HK-2 (cell line): ENCODE measurements around the gene HLA-G.
"Not testable (repeated sequence)": the region's sequence is repeated elsewhere in the genome, so short reads cannot be mapped to it uniquely, and the experiment has no call there.

Source experiments
- DNase-seq: peaks from one replicate; pipeline ENCODE4 v3.0.0-alpha.2; 2018; ENCODE audit not compliant: unreplicated experiment

Gene HLA-G

GRCh38 chr6:29870104-29870503 is 42.5 kb downstream of the HLA-G start:
- DNase-seq: no peak

- DNase-seq: no peak
These were observed 45.2 kb downstream of the HLA-G start for GRCh38 chr6:29872791-29873190.

- no peak for DNase-seq
These were observed 47.6 kb downstream of the HLA-G start for GRCh38 chr6:29875257-29875656.

DNA sequence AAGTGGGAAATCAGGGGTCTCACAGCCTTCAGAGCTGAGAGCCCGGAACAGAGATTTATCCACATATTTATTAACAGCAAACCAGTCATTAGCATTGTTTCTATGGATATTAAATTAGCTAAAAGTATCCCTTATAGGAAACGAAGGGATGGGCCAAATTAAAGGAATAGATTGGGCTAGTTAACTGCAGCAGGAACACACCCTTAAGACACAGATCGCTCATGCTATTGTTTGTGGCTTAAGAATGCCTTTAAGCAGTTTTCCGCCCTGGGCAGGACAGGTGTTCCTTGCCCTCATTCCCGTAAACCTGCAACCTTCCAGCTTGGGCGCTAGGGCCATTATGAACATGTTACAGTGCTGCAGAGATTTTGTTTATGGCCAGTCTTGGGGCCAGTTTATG is 48.1 kb downstream of the HLA-G start:
- DNase-seq: not testable (repeated sequence)
